ENCODE results near the gene DHX58. TPM values are rescaled to one million over a fixed set of nuclear protein-coding genes. Genes with fewer than 3 reads are reported as not detected.

DHX58 gene
- total RNA-seq, 1 experiment from 2014 or later = 0.79 TPM

- H3K4me3 Mint-ChIP-seq (ENCODE audit: unreplicated experiment) = peak overlapping the region; percentile 39
- peaks cover 8% of the 10 kb centered on the region for H3K4me1 ChIP-seq
Measured at GRCh38 chr17:42098730-42099399, 13.6 kb downstream of the DHX58 start.

DNA sequence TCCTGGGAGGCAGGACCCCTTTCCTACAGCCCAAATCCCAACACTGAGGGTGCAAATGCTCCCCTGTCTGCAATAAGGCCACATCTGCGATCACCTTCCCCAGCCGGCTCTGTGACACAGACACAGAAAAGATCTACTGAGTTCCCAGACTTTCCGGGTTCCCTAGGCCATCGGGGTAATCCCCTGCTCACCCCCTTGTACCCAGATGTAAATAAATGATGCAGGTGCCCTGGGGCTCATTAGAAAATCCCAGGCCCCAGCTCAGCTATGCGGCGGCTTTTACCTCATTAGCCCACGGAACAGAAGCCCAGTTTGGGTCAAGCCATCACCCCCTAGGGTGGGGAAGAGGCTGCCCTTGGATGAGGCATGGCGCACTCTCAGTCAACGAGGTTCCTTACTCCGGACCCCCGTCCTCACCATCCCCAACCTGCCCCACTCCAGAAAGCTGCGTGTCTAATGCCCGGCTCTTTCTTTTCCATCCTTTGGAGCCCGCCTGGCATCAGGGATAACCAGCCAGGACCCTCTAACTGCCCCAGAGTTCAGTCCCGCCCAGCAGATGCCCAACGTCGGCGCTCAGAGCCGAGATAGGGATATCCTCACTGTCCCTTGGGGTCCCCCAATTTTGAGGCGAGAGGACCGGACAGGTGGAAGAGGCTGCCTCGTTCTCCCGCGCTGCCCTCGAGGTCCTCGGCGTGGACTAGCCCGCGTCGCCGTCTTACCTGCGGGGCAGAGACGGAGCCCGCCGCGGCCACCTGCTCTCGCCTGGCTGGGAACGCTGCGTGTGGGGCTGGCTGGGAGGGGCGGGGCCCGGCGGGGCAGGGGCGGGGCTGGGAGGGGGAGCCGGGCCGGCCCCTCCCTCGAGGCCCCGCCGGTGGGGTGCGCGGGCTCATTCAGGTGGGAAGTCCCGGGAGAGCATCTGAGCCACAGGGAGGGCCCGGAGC lies 14.6 kb downstream of the DHX58 start, which contains the start of gene ZNF385C:
Gene ZNF385C (minus strand): TSS at position 783 of the 941 bp plus-strand sequence. CDS start 35,417 bp downstream, outside the sequence.
- no TSS peak for BruUV-seq (replicated peaks)
- intact Hi-C loops (cut with micrococcal nuclease; ENCODE audit: unreplicated experiment) = no loop called here
- no peaks in the 10 kb centered on the region for H3K9me3 Mint-ChIP-seq (ENCODE audit: unreplicated experiment)
- no peaks in the 10 kb centered on the region for H3K9me3 ChIP-seq
- H3K36me3 ChIP-seq (ENCODE audit: control insufficient read depth, insufficient read depth, low read length) = no peaks in the 10 kb centered on the region
- peak within 1 kb of the TSS; percentile 47 for H3K4me3 Mint-ChIP-seq (ENCODE audit: unreplicated experiment)
- peak in 1 of 2 experiments; percentile 51 for DNase-seq
- POLR2A ChIA-PET = interaction anchor here (0.6 kb wide), 1 partner anchor 17 kb away, joined by 3 read pairs; no protein-coding TSS in a partner anchor
- peak within 1 kb of the TSS; percentile 32 for H3K4me3 ChIP-seq (ENCODE audit: low read depth, low read length)
- H3K36me3 Mint-ChIP-seq (ENCODE audit: insufficient read depth, unreplicated experiment) = no peaks in the 10 kb centered on the region
- H3K27ac Mint-ChIP-seq (ENCODE audit: unreplicated experiment) = no peak within 1 kb of the TSS
- TF ChIP-seq, protein P1, sequence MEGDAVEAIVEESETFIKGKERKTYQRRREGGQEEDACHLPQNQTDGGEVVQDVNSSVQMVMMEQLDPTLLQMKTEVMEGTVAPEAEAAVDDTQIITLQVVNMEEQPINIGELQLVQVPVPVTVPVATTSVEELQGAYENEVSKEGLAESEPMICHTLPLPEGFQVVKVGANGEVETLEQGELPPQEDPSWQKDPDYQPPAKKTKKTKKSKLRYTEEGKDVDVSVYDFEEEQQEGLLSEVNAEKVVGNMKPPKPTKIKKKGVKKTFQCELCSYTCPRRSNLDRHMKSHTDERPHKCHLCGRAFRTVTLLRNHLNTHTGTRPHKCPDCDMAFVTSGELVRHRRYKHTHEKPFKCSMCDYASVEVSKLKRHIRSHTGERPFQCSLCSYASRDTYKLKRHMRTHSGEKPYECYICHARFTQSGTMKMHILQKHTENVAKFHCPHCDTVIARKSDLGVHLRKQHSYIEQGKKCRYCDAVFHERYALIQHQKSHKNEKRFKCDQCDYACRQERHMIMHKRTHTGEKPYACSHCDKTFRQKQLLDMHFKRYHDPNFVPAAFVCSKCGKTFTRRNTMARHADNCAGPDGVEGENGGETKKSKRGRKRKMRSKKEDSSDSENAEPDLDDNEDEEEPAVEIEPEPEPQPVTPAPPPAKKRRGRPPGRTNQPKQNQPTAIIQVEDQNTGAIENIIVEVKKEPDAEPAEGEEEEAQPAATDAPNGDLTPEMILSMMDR (IDR thresholded peaks at IDR 0.05; ENCODE audit: insufficient read depth in 1 of 2, low read depth in 1 of 2, low read length in 1 of 2, severe bottlenecking in 1 of 2, unreplicated experiment in 1 of 2) = no peak
- H3K27me3 Mint-ChIP-seq (ENCODE audit: insufficient read depth, unreplicated experiment) = no peaks in the 10 kb centered on the region
- H3K4me1 Mint-ChIP-seq (ENCODE audit: low read depth, unreplicated experiment) = no peaks in the 10 kb centered on the region
- H3K27me3 ChIP-seq (replicated peaks; ENCODE audit: control insufficient read depth, insufficient read depth, low read length) = 0 out of 2 replicates have a peak, but pooled peaks cover 2% of the 10 kb centered on the region
- CTCF ChIA-PET = interaction anchor here (0.5 to 1.3 kb wide), 6 partner anchors 30 to 308 kb away, joined by 3 to 6 read pairs (median 4); partner anchors contain the start of gene DNAJC7
- peaks cover 8% of the 10 kb centered on the region for H3K4me1 ChIP-seq

More at GRCh38 chr17:42098730-42099399, 13.6 kb downstream of the DHX58 start:
- H3K27ac Mint-ChIP-seq (ENCODE audit: unreplicated experiment) = no peak overlapping the region
- no peaks in the 10 kb centered on the region for H3K9me3 Mint-ChIP-seq (ENCODE audit: unreplicated experiment)
- no peak overlapping the region for H3K4me3 ChIP-seq (ENCODE audit: low read depth, low read length)
- intact Hi-C loops (cut with micrococcal nuclease; ENCODE audit: unreplicated experiment) = no loop called here
- no peaks in the 10 kb centered on the region for H3K4me1 Mint-ChIP-seq (ENCODE audit: low read depth, unreplicated experiment)
- no TSS peak for BruUV-seq (replicated peaks)
- no peaks in the 10 kb centered on the region for H3K27me3 Mint-ChIP-seq (ENCODE audit: insufficient read depth, unreplicated experiment)
- 0 out of 2 replicates have a peak, but pooled peaks cover 2% of the 10 kb centered on the region for H3K27me3 ChIP-seq (replicated peaks; ENCODE audit: control insufficient read depth, insufficient read depth, low read length)
- DNase-seq = no peak
- ChIA-PET CTCF (interaction anchor here (0.5 to 1.3 kb wide), 6 partner anchors 31 to 307 kb away, joined by 3 to 6 read pairs (median 4); partner anchors contain the start of gene DNAJC7), POLR2A (no interaction called here)
- H3K9me3 ChIP-seq = no peaks in the 10 kb centered on the region
- H3K36me3 Mint-ChIP-seq (ENCODE audit: insufficient read depth, unreplicated experiment) = no peaks in the 10 kb centered on the region
- TF ChIP-seq, protein P1 (IDR thresholded peaks at IDR 0.05; ENCODE audit: insufficient read depth in 1 of 2, low read depth in 1 of 2, low read length in 1 of 2, severe bottlenecking in 1 of 2, unreplicated experiment in 1 of 2) = no peak
- H3K36me3 ChIP-seq (ENCODE audit: control insufficient read depth, insufficient read depth, low read length) = no peaks in the 10 kb centered on the region

Measured in Caco-2 (cell line).